CD4-positive, alpha-beta T cell treated with Interleukin-12 subunit alpha and Interleukin-12 subunit beta, for 1 hour (primary cell): ENCODE data around the gene ANKAR.
A peak's percentile ranks its signal among the peaks of the same experiment; 100 is the strongest.
"Not testable (repeated sequence)": the region's sequence is repeated elsewhere in the genome, so short reads cannot be mapped to it uniquely, and the experiment has no call there.

Experiments used
- DNase-seq: peaks from one replicate; pipeline ENCODE4 v3.0.0-alpha.2; 2020

Gene ANKAR

GRCh38 chr2:189661148-189661956 lies 13.1 kb upstream of the ANKAR start, which contains the start of gene ASNSD1:
ASNSD1 (plus strand) TSS chr2:189661459; CDS start chr2:189666133, 4,674 bp downstream.
- DNase-seq: peak; percentile 99

DNA sequence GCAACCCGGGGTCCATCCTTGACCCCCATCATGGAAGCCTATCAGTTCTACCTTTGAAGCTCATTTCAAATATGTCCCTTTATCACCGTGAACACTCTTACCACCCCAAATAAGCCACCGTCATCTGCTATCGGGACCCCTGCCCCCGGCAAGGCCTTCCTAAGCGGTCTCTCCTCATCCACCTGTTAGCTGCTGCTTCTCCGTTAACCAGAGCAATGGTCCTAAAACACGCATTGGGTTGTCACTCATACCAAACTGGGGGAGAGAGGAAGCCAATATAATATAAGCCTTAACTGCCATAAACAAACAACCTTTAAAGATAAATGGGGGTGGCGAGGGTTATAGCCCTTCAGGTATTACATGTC lies 12.5 kb upstream of the ANKAR start:
- no peak for DNase-seq

GRCh38 chr2:189662669-189663226 lies 11.7 kb upstream of the ANKAR start:
- no peak for DNase-seq

- DNase-seq: not testable (repeated sequence)
These were observed 11.2 kb upstream of the ANKAR start for GRCh38 chr2:189663319-189663718.

- no peak for DNase-seq
These were observed 4.6 kb upstream of the ANKAR start for GRCh38 chr2:189669913-189670312.

- DNase-seq: no peak
These were observed 653 bp upstream of the ANKAR start for GRCh38 chr2:189673661-189674373.

DNA sequence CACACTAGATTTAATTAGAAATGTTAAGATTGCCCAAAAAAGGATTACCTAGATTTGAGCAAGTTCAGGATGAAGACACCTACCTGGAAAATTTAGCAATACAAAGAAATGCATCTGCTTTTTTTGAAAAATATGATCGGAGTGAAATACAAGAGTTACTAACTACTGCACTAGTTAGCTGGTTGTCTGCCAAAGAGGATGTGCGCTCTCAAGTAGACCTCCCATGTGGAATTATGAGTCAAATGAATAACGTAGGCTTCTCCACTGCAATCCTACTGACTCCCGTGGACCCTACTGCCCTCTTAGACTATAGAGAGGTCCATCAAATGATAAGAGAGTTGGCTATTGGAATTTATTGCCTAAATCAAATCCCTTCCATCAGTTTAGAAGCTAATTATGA lies 2.0 kb downstream of the ANKAR start:
- DNase-seq: no peak

GRCh38 chr2:189679226-189679625 lies 4.8 kb downstream of the ANKAR start:
- DNase-seq: no peak

DNA sequence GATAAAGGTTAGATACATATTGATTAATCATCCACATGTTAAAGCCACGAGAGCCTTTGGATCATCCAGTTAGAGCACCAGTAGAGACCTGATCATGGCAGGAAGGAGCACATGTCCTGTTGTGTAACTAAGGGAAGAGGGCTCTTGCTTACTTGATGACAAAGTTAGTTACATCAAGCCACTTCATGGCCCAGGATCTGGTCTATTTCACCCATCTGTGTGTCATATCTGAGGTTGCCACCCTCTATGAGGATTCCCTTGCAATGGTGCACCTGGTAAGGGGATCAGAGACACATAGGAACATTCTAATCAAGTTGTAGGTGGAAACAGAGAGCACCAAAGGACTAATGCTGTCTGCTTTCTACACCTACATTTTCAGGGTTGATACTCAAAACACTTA lies 6.7 kb downstream of the ANKAR start:
- DNase-seq: no peak

- no peak for DNase-seq
These were observed 7.4 kb downstream of the ANKAR start for GRCh38 chr2:189681903-189682302.

DNA sequence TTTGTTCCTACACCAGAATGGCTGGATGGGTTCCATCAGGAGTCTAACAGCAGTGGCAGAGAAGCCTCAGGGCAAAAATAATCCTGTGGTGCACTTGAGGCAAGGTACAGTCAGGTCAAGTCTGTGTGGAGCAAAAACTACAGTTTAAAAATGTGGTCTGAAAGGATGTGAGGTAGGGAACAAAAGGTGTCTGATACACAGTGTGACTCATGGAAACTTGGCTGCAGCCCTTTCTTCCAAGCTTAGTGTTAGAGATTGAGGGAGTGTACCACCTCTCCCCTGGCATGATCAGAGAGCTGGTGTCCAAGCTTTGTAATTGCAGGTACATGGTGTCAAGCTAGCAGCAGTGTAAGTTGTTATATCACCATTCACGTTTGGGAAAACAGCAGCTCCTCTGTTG lies 8.9 kb downstream of the ANKAR start:
- no peak for DNase-seq

DNA sequence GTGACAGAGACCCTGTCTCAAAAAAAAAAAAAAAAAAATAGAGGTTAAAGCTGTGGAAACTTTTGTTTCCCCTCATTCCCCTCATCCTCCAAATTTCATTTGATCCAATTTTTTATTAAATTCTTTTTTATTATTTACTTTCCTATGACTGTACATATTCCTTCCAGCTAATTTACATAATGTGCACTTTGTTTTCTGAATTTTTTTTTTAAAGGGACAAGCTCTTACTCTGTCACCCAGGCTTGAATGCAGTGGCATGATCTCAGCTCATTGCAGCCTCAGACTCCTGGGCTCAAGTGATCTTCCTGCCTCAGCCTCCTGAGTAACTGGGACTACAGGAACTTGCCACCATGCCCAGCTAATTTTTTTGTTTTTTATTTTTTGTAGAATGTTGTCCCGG lies 10.3 kb downstream of the ANKAR start:
- DNase-seq: no peak

GRCh38 chr2:189685540-189686229 lies 11.2 kb downstream of the ANKAR start:
- no peak for DNase-seq

- not testable (repeated sequence) for DNase-seq
These were observed 13.3 kb downstream of the ANKAR start for GRCh38 chr2:189687796-189688195.

DNA sequence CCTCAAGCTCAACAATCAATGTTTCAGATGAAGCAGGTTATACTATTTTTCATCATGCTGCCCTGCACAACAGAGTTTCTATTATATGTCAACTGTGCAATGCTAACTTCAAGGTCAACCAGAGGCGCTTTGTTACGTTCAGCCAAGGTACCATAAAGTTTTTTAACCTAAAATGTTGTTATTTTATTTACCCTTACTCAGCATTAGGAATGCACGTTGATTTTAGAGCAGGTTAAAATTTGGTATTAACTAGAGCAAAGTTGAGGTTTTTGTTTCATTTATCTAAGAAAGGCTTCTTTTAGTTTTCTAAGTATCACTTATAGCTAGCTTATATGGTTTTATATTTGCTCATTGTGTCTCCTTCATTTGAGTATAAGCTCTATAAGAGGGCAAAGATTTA lies 21.8 kb downstream of the ANKAR start:
- DNase-seq: no peak

DNA sequence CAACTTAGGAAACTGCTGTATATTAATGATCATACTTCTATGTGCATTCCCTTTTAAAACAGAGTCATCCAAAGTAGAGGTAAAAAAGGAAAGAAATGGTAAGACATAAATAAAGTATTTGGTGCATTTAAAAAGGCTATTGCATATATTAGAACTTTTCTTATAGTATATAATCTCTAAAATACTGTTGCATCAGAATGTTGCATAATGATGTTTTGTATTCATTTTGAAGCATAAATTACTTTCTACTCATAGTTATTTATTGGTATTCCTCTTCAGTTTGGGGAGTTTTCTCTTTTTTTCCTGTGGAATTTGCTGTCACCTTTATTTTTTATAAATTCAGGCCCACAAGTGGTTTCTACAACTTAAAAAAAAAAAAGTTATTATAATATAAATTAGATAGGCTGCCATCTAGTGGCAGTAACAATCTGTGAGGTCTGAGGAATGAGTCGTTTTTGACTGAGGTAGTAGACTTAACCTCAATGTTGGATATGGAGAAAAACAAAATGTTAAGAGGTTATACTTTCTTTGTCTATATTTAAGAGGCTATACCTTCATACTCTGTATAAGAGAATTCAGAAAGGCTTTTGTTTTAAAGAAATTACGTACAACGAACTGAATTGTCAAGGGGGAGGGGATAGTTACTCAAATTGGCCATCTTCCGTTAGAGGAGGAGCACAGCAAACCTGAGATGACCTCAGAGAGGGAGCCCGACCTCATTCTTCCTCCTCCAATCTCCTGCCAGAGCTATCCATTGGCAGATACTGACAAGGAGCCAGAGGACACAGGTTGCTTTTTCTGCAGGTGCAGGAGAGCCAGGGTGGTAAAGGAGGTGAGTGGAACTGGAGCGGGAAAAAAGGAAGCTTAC lies 23.8 kb downstream of the ANKAR start:
- peak; percentile 64 for DNase-seq

DNA sequence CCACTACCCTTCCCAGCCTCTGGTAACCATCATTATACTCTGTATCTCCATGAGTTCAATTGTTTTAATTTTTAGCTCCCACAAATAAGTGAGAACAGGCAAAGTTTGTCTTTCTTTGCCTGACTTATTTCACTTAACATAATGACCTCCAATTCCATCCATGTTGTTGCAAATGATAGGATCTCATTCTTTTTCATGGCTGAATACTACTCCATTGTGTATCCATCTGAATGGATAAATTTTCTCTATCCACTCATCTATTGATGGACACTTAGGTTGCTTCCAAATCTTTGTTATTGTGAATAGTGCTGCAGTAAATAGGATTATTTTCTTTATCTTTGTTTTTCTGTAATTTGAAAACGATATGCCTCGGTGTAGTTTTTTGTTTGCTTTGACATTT lies 26.2 kb downstream of the ANKAR start:
- DNase-seq: no peak

DNA sequence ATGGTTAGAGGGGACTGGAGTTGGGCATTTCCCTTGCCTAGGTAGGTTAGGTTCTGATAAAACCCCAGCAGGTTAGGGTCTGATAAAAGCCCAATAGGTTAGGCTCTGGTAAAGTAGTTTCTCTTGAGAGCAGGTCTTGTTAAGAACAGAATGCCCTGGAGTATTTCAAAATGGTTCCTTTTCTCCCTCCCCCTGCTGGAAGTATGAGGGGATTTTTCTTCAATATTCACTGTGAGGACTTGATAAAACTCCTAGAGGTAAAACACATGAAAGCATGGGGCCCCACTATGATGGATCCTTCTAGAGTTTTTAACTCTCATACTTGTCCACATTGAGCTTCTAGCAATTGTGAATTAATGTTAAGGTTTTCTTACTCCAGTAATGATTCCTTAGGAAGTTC lies 27.6 kb downstream of the ANKAR start:
- DNase-seq: no peak

- no peak for DNase-seq
These were observed 35.2 kb downstream of the ANKAR start for GRCh38 chr2:189709501-189710221.

GRCh38 chr2:189717593-189717992 lies 43.1 kb downstream of the ANKAR start:
- not testable (repeated sequence) for DNase-seq

DNA sequence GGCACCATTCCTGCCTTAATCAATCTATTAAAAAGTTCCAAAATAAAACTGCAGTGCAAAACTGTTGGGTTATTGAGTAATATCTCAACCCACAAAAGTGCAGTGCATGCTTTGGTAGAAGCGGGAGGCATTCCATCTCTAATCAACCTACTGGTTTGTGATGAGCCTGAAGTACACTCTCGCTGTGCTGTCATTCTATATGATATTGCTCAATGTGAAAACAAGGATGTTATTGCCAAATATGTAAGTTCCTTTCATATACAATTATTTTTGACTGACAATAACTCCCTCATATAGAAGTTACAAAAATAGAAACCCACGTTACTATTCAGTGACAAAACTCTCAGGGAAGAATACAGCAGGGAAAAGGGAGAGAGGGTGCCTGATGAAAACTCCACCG lies 45.1 kb downstream of the ANKAR start:
- DNase-seq: no peak

DNA sequence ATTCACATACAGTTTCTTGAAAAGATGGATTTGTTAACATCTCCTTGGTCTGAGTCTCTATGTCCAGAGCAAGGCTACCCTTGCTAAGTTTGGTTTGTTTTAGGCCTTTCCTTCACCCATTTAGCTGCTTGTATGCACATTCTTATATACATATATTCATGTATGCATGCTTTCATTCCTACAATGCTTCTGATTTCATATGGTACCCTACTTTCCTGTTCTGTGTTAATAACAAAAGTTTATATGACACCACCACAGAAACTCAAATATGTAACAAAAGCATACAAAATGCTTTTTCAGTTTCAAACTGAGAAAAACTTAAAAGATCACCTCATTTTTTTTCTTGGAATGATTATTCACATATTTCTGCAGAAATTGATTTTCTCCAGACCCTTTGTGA lies 48.7 kb downstream of the ANKAR start:
- no peak for DNase-seq
